Sigmoid colon (tissue), 7 donors: ENCODE results near the gene LAMC3. TPM values are rescaled to one million over a fixed set of nuclear protein-coding genes. Genes with fewer than 3 reads are reported as not detected.

ENCODE experiments used
- DNase-seq: peaks from one replicate; pipeline ENCODE4 v3.0.0-alpha.2; 2019
- H3K27ac ChIP-seq, 4 donors: fragments of 200-600 bp; sonication (generic); one replicate each; pipeline ENCODE4 v1.5.1; 2016 to 2019; ENCODE audit warnings: mild to moderate bottlenecking in 1 of 4
- H3K27me3 ChIP-seq, 3 donors: fragments of 200-600 bp; sonication (generic); one replicate each; pipeline ENCODE4 v1.5.1; 2019; ENCODE audit warnings: mild to moderate bottlenecking in 1 of 3
- H3K36me3 ChIP-seq, 4 donors: fragments of 200-600 bp; sonication (generic); one replicate each; pipeline ENCODE4 v1.5.1; 2016 to 2019
- H3K4me1 ChIP-seq, 4 donors: fragments of 200-600 bp; sonication (generic); one replicate each; pipeline ENCODE4 v1.5.1; 2017 to 2019
- H3K4me3 ChIP-seq, 4 donors: fragments of 200-600 bp; sonication (generic); one replicate each; pipeline ENCODE4 v1.5.1; 2017 to 2019; ENCODE audit warnings: mild to moderate bottlenecking in 2 of 4, moderate library complexity in 1 of 4
- H3K9me3 ChIP-seq, 4 donors: fragments of 200-600 bp in 3 of 4; sonication (generic) in 3 of 4; one replicate each; pipeline versions ENCODE4 v1.5.1 to v1.6.1; 2013 to 2019
- CTCF ChIP-seq, 4 experiments: fragments of 450-650 bp in 3 of 4; fragments of 200-600 bp in 1 of 4; IDR thresholded peaks; one replicate each; pipeline ENCODE4 v1.5.1; 2016 to 2019; ENCODE audit warnings: antibody characterized with exemption in 4 of 4, mild to moderate bottlenecking in 3 of 4, moderate library complexity in 2 of 4
- EP300 ChIP-seq, 4 donors: sonication (generic); formaldehyde crosslinking; IDR thresholded peaks; one replicate each; pipeline ENCODE4 v1.6.1; 2017; ENCODE audit warnings: antibody characterized with exemption in 4 of 4
- POLR2A ChIP-seq, 2 donors: fragments of 450-650 bp; IDR thresholded peaks; one replicate each; pipeline ENCODE4 v1.6.1; 2016; ENCODE audit warnings: antibody characterized with exemption in 2 of 2, mild to moderate bottlenecking in 2 of 2, moderate library complexity in 2 of 2
- POLR2AphosphoS5 ChIP-seq, 4 donors: sonication (generic); formaldehyde crosslinking; IDR thresholded peaks; one replicate each; pipeline ENCODE4 v1.6.1; 2017; ENCODE audit warnings: antibody characterized with exemption in 4 of 4
- WGBS, 2 donors: extraction: QIAGEN DNeasy Blood & Tissue Kit; methylation state at CpG; one replicate each; pipeline ENCODE4 v1.1.7; 2013; 5-methylcytosine and 5-hydroxymethylcytosine counted together
- intact Hi-C: fragments of 100-400 bp; cut with DNase I; formaldehyde crosslinking; loops from one replicate; pipeline ENCODE4 v1.15.1; 2023
- polyA plus RNA-seq, 3 donors: library from polyadenylated mRNA; stranded (reverse); fragments of 200-250 nt; gene quantifications; one replicate each; pipeline ENCODE4 v1.2.3, GENCODE V29; 2013
- total RNA-seq, 4 donors: library from RNA; depleted of rRNA; stranded (reverse); fragments of >200 nt; gene quantifications; one replicate each; pipeline ENCODE4 v1.1.0, GENCODE V29; 2016
- donor health status: healthy with polysubstance abuse.
- donor health status: Bipolar disorder and iron deficiency.
- donor health status: healthy.

Gene LAMC3
- total and polyA plus RNA-seq, 7 donors: under 0.01 to 1.4 (median 0.46) TPM; not detected in 2

GRCh38 chr9:131101207-131101964, 92.4 kb downstream of the LAMC3 start:
- peaks cover 0 to 8% (median 7%) of the 10 kb centered on the region in 4 donors for H3K4me1 ChIP-seq
- WGBS, 2 donors: 87 to 93% methylated on average over 11 of the region's 11 CpGs
- peaks cover 10 to 25% (median 21%) of the 10 kb centered on the region in 3 donors for H3K27me3 ChIP-seq
- intact Hi-C loops: no loop called here
- TF ChIP-seq POLR2AphosphoS5 (IDR thresholded peaks at IDR 0.05) (no peak), CTCF (IDR thresholded peaks at IDR 0.05) (no peak), POLR2A (IDR thresholded peaks at IDR 0.05) (no peak), EP300 (IDR thresholded peaks at IDR 0.05) (no peak)
- no peak overlapping the region for H3K4me3 ChIP-seq
- DNase-seq: no peak
- no peaks in the 10 kb centered on the region for H3K36me3 ChIP-seq
- H3K27ac ChIP-seq: no peak overlapping the region
- no peaks in the 10 kb centered on the region for H3K9me3 ChIP-seq

- H3K36me3 ChIP-seq: no peaks in the 10 kb centered on the region
- DNase-seq: no peak
- no peak overlapping the region for H3K4me3 ChIP-seq
- no peak for TF ChIP-seq CTCF (IDR thresholded peaks at IDR 0.05)
- no peak for TF ChIP-seq EP300 (IDR thresholded peaks at IDR 0.05)
- TF ChIP-seq POLR2A (IDR thresholded peaks at IDR 0.05): no peak
- TF ChIP-seq POLR2AphosphoS5 (IDR thresholded peaks at IDR 0.05): no peak
- peaks cover 0 to 9% (median 8%) of the 10 kb centered on the region in 3 donors for H3K27me3 ChIP-seq
- no peaks in the 10 kb centered on the region for H3K9me3 ChIP-seq
- no peaks in the 10 kb centered on the region for H3K4me1 ChIP-seq
- peak overlapping the region in 1 of 4 donors; percentile 42 for H3K27ac ChIP-seq
- intact Hi-C loops: no loop called here
- WGBS, 2 donors: 84 to 86% methylated on average over 9 of the region's 9 CpGs
Observed at GRCh38 chr9:131103024-131103423, 94.0 kb downstream of the LAMC3 start.

GRCh38 chr9:131103535-131103934, 94.6 kb downstream of the LAMC3 start:
- intact Hi-C loops: no loop called here
- no peak overlapping the region for H3K4me3 ChIP-seq
- 93 to 96% methylated on average over 3 of the region's 3 CpGs for WGBS, 2 donors
- peaks cover 0 to 4% (median 3%) of the 10 kb centered on the region in 3 donors for H3K27me3 ChIP-seq
- H3K9me3 ChIP-seq: no peaks in the 10 kb centered on the region
- no peak for DNase-seq
- H3K4me1 ChIP-seq: no peaks in the 10 kb centered on the region
- TF ChIP-seq POLR2A (IDR thresholded peaks at IDR 0.05): no peak
- TF ChIP-seq CTCF (IDR thresholded peaks at IDR 0.05): no peak
- no peak for TF ChIP-seq POLR2AphosphoS5 (IDR thresholded peaks at IDR 0.05)
- TF ChIP-seq EP300 (IDR thresholded peaks at IDR 0.05): no peak
- peak overlapping the region in 1 of 4 donors; percentile 42 for H3K27ac ChIP-seq
- H3K36me3 ChIP-seq: no peaks in the 10 kb centered on the region

- H3K27me3 ChIP-seq: no peaks in the 10 kb centered on the region
- DNase-seq: no peak
- H3K27ac ChIP-seq: no peak overlapping the region
- no peak for TF ChIP-seq EP300 (IDR thresholded peaks at IDR 0.05)
- TF ChIP-seq CTCF (IDR thresholded peaks at IDR 0.05): no peak
- no peak for TF ChIP-seq POLR2AphosphoS5 (IDR thresholded peaks at IDR 0.05)
- TF ChIP-seq POLR2A (IDR thresholded peaks at IDR 0.05): no peak
- H3K36me3 ChIP-seq: no peaks in the 10 kb centered on the region
- no peaks in the 10 kb centered on the region for H3K4me1 ChIP-seq
- intact Hi-C loops: no loop called here
- H3K9me3 ChIP-seq: no peaks in the 10 kb centered on the region
- WGBS, 2 donors: 75 to 80% methylated on average over 5 of the region's 5 CpGs
- H3K4me3 ChIP-seq: no peak overlapping the region
Observed at GRCh38 chr9:131104016-131104740, 95.2 kb downstream of the LAMC3 start.
